Liver (tissue), 9 donors: ENCODE data around the gene AVL9. TPM values are rescaled to one million over a fixed set of nuclear protein-coding genes. Genes with fewer than 3 reads are reported as not detected.

Source experiments
- DNase-seq: peaks from one replicate; pipeline ENCODE4 v3.0.0-alpha.2; 2017; ENCODE audit warnings: low spot score
- H3K27ac ChIP-seq, 2 donors: one replicate each; pipeline ENCODE4 v1.7.0; 2013; ENCODE audit warnings: inconsistent platforms in 2 of 2, low read length in 2 of 2, control low read depth in 1 of 2, low read depth in 1 of 2, mild to moderate bottlenecking in 1 of 2
- H3K27me3 ChIP-seq, 4 donors: one replicate each; pipeline versions ENCODE4 v1.6.1 to v1.7.0; 2013; ENCODE audit warnings: low read length in 3 of 4, inconsistent platforms in 1 of 4, mild to moderate bottlenecking in 1 of 4, moderate library complexity in 1 of 4; ENCODE audit not compliant: control insufficient read depth in 4 of 4, insufficient read depth in 4 of 4
- H3K36me3 ChIP-seq, 4 donors: one replicate each; pipeline versions ENCODE4 v1.6.1 to v1.7.0; 2013; ENCODE audit warnings: low read length in 3 of 4, mild to moderate bottlenecking in 3 of 4, low read depth in 1 of 4, moderate library complexity in 1 of 4; ENCODE audit not compliant: control insufficient read depth in 4 of 4, insufficient read depth in 3 of 4
- H3K4me1 ChIP-seq, 4 donors: one replicate each; pipeline versions ENCODE4 v1.6.1 to v1.7.0; 2013; ENCODE audit warnings: low read length in 3 of 4, mild to moderate bottlenecking in 3 of 4, moderate library complexity in 1 of 4; ENCODE audit not compliant: control insufficient read depth in 4 of 4, insufficient read depth in 4 of 4
- H3K4me3 ChIP-seq, 3 donors: one replicate each; pipeline versions ENCODE4 v1.6.1 to v1.7.0; 2013; ENCODE audit warnings: low read length in 3 of 3, control low read depth in 1 of 3, low read depth in 1 of 3, mild to moderate bottlenecking in 1 of 3
- H3K9ac ChIP-seq, 2 donors: one replicate each; pipeline ENCODE4 v1.7.0; 2013; ENCODE audit warnings: low read length in 2 of 2, mild to moderate bottlenecking in 2 of 2, moderate library complexity in 2 of 2, control low read depth in 1 of 2, low read depth in 1 of 2
- H3K9me3 ChIP-seq, 4 donors: one replicate each; pipeline versions ENCODE4 v1.6.1 to v1.7.0; 2013; ENCODE audit warnings: low read length in 3 of 4; ENCODE audit not compliant: control insufficient read depth in 4 of 4
- FOXA1 ChIP-seq: IDR thresholded peaks from 2 replicates; pipeline ENCODE4 v1.6.1; 2016; ENCODE audit warnings: antibody characterized with exemption
- FOXA2 ChIP-seq: IDR thresholded peaks from 2 replicates; pipeline ENCODE4 v1.6.1; 2016; ENCODE audit warnings: antibody characterized with exemption
- GABPA ChIP-seq, 2 donors: IDR thresholded peaks in 1 of 2; conservative IDR thresholded peaks in 1 of 2; 2 replicates each; pipeline ENCODE4 v1.6.1; 2016; ENCODE audit warnings: antibody characterized with exemption in 2 of 2, mild to moderate bottlenecking in 1 of 2, moderate library complexity in 1 of 2
- HNF4A ChIP-seq, 2 donors: conservative IDR thresholded peaks; 2 replicates each; pipeline ENCODE4 v1.6.1; 2016; ENCODE audit warnings: antibody characterized with exemption in 2 of 2, mild to moderate bottlenecking in 2 of 2
- HNF4G ChIP-seq: IDR thresholded peaks from 2 replicates; pipeline ENCODE4 v1.6.1; 2016; ENCODE audit warnings: antibody characterized with exemption
- JUND ChIP-seq, 2 donors: IDR thresholded peaks; 2 replicates each; pipeline ENCODE4 v1.6.1; 2016; ENCODE audit warnings: antibody characterized with exemption in 2 of 2
- NR2F2 ChIP-seq: IDR thresholded peaks from 2 replicates; pipeline ENCODE4 v1.6.1; 2016; ENCODE audit warnings: antibody characterized with exemption
- RAD21 ChIP-seq, 2 donors: IDR thresholded peaks; 2 replicates each; pipeline ENCODE4 v1.6.1; 2016; ENCODE audit warnings: antibody characterized with exemption in 2 of 2, mild to moderate bottlenecking in 2 of 2
- RXRA ChIP-seq, 2 donors: IDR thresholded peaks; 2 replicates each; pipeline ENCODE4 v1.6.1; 2017 to 2018; ENCODE audit warnings: antibody characterized with exemption in 2 of 2, mild to moderate bottlenecking in 1 of 2
- SP1 ChIP-seq: IDR thresholded peaks from 2 replicates; pipeline ENCODE4 v1.6.1; 2018; ENCODE audit warnings: antibody characterized with exemption, mild to moderate bottlenecking
- TAF1 ChIP-seq: conservative IDR thresholded peaks from 2 replicates; pipeline ENCODE4 v1.6.1; 2016; ENCODE audit warnings: antibody characterized with exemption, mild to moderate bottlenecking
- YY1 ChIP-seq: IDR thresholded peaks from 2 replicates; pipeline ENCODE4 v1.6.1; 2016; ENCODE audit warnings: antibody characterized with exemption, mild to moderate bottlenecking
- whole genome bisulfite sequencing: extraction: QIAGEN DNeasy Blood & Tissue Kit; methylation state at CpG from one replicate; pipeline ENCODE4 v1.1.7; 2013; 5-methylcytosine and 5-hydroxymethylcytosine counted together
- polyA plus RNA-seq, 2 donors: library from polyadenylated mRNA; stranded (reverse) in 1 of 2; unstranded in 1 of 2; fragments of 200-250 nt in 1 of 2; fragments of >200 nt in 1 of 2; fragmentation: Nextera tagmentation in 1 of 2; extraction: Ambion mirVana in 1 of 2; gene quantifications; one replicate each; pipeline versions ENCODE4 v1.2.1 to v1.2.3, GENCODE V29; 2013 to 2015
- total RNA-seq, 2 donors: library from RNA; depleted of rRNA; stranded (reverse); fragments of >200 nt; gene quantifications; one replicate each; pipeline ENCODE4 v1.2.3, GENCODE V29; 2014
- TF ChIP-seq, protein P1 (sequence below): fragments of 150-350 bp; IDR thresholded peaks from 2 replicates; pipeline ENCODE4 v1.5.1; 2017; ENCODE audit warnings: improper control_type of control experiment, low read depth, low read length; ENCODE audit not compliant: missing input control
- TF ChIP-seq, protein P2 (sequence below): IDR thresholded peaks from 2 replicates; pipeline ENCODE4 v1.6.1; 2016; ENCODE audit warnings: antibody characterized with exemption
- TF ChIP-seq, protein P3 (sequence below): IDR thresholded peaks from 2 replicates; pipeline ENCODE4 v1.6.1; 2016; ENCODE audit warnings: antibody characterized with exemption
- donor health status: healthy.
- donor health status: healthy.
- donor health status: healthy.
- donor health status: healthy.
- donor health status: healthy.

Gene AVL9
- total and polyA plus RNA-seq, 4 donors, result 5.5 to 18.5 (median 11.6) TPM

DNA sequence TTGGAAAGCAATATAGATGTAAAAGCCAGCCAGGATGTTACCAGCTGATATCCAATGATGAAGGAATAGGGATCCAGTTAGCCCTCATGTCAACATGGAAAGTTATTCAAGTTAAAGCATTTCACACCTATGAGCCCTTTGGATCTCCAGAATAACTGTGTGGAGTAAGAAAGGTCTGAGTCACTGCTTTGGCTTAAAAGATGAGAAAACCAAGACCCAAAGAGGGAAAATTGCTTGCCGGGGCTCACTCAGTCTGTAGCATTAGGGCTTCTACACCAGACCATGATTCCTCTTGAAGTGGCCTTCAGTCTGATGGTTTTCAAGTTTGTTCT lies 17.7 kb upstream of the AVL9 start:
- Histone ChIP-seq H3K27ac (no peak overlapping the region), H3K27me3 (no peaks in the 10 kb centered on the region), H3K4me3 (no peak overlapping the region), H3K4me1 (no peaks in the 10 kb centered on the region), H3K9me3 (no peaks in the 10 kb centered on the region), H3K9ac (no peak overlapping the region), H3K36me3 (no peaks in the 10 kb centered on the region)
- DNase-seq, result no peak
- 97% methylated on average over 1 of the region's 1 CpG for WGBS
- no peak for TF ChIP-seq YY1
- TF ChIP-seq GABPA (IDR thresholded peaks at IDR 0.05 in 1 of 2, conservative IDR thresholded peaks at IDR 0.05 in 1 of 2), result no peak
- no peak for TF ChIP-seq FOXA1
- no peak for TF ChIP-seq TAF1
- TF ChIP-seq RAD21 (IDR thresholded peaks at IDR 0.05), result no peak
- TF ChIP-seq, protein P1, sequence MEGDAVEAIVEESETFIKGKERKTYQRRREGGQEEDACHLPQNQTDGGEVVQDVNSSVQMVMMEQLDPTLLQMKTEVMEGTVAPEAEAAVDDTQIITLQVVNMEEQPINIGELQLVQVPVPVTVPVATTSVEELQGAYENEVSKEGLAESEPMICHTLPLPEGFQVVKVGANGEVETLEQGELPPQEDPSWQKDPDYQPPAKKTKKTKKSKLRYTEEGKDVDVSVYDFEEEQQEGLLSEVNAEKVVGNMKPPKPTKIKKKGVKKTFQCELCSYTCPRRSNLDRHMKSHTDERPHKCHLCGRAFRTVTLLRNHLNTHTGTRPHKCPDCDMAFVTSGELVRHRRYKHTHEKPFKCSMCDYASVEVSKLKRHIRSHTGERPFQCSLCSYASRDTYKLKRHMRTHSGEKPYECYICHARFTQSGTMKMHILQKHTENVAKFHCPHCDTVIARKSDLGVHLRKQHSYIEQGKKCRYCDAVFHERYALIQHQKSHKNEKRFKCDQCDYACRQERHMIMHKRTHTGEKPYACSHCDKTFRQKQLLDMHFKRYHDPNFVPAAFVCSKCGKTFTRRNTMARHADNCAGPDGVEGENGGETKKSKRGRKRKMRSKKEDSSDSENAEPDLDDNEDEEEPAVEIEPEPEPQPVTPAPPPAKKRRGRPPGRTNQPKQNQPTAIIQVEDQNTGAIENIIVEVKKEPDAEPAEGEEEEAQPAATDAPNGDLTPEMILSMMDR, result no peak
- TF ChIP-seq, protein P2, sequence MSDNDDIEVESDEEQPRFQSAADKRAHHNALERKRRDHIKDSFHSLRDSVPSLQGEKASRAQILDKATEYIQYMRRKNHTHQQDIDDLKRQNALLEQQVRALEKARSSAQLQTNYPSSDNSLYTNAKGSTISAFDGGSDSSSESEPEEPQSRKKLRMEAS, result no peak
- TF ChIP-seq, protein P3, sequence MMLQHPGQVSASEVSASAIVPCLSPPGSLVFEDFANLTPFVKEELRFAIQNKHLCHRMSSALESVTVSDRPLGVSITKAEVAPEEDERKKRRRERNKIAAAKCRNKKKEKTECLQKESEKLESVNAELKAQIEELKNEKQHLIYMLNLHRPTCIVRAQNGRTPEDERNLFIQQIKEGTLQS, result no peak
- TF ChIP-seq NR2F2, result no peak

DNA sequence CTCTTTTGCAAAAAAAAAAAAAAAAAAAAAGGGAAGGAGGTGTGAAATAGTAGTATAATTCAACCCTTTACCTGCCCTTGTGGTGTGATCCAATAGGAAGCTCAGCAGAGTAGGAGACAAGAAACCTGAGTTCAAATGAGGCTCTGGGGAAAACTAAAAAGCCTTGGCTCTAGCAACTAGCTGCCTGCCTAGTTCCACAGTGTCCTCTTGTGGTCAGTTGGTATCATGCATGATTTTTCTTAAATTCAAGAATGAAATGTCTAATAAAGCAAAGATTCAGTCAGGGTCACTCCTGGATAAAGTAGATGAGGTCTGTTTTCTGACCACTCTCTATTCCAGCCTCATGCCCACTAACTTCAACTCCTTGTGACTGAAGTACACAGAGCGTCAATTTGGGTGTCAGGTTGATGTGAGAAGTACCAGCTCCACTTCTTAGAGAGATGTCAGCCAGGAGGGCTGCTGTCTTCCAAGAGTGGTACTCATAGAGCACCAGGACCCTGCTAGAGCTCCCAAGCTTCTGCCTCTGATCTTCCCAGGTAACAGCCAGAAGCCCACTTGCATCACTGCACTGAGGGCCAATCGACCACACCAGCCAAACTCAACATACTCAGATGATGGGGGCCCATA lies 15.6 kb upstream of the AVL9 start:
- TF ChIP-seq, protein P1, result peak; percentile 73
- TF ChIP-seq HNF4A (conservative IDR thresholded peaks at IDR 0.05) (no peak), RAD21 (IDR thresholded peaks at IDR 0.05) (peak; percentile 85)
- no peak for DNase-seq
- Histone ChIP-seq H3K4me3 (no peak overlapping the region), H3K4me1 (no peaks in the 10 kb centered on the region), H3K9ac (no peak overlapping the region), H3K27ac (no peak overlapping the region), H3K27me3 (no peaks in the 10 kb centered on the region), H3K36me3 (no peaks in the 10 kb centered on the region), H3K9me3 (no peaks in the 10 kb centered on the region)
- 82% methylated on average over 2 of the region's 2 CpGs for WGBS

DNA sequence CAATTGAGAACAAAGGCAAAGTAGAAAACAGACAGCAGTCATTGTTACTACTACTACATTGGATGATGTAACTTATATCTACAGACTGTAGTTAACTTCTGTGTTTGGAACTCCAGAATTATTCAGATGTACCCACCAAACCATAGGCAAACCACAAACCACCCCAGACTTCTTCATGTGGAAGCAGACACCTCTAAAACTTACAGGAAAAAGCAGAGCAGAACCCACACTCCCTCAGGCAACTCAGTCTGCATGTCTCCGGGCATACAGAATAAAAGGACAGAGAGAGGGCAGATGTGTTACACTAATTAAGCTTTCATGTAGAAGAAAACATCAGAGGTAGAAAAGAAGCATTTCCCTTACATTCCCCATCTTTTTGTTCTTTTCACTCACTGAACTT lies 14.1 kb upstream of the AVL9 start:
- H3K4me1 ChIP-seq, result no peaks in the 10 kb centered on the region
- H3K27me3 ChIP-seq, result no peaks in the 10 kb centered on the region
- no peak overlapping the region for H3K4me3 ChIP-seq
- 61% methylated on average over 1 of the region's 1 CpG for WGBS
- peaks cover 0 to 9% (median 0%) of the 10 kb centered on the region in 4 donors for H3K36me3 ChIP-seq
- no peak overlapping the region for H3K9ac ChIP-seq
- H3K9me3 ChIP-seq, result no peaks in the 10 kb centered on the region
- no peak for DNase-seq
- no peak for TF ChIP-seq SP1
- no peak for TF ChIP-seq HNF4G
- TF ChIP-seq, protein P2, result no peak
- no peak for TF ChIP-seq GABPA (IDR thresholded peaks at IDR 0.05 in 1 of 2, conservative IDR thresholded peaks at IDR 0.05 in 1 of 2)
- no peak for TF ChIP-seq FOXA2
- TF ChIP-seq JUND (IDR thresholded peaks at IDR 0.05), result no peak
- TF ChIP-seq FOXA1, result no peak
- no peak for TF ChIP-seq RXRA (IDR thresholded peaks at IDR 0.05)
- H3K27ac ChIP-seq, result no peak overlapping the region
